Astrocyte (in vitro differentiated cells and primary cell): ENCODE results near the gene SPEF1.

ENCODE experiments used
- CTCF ChIP-seq: IDR thresholded peaks from 2 replicates; pipeline ENCODE4 v1.5.1; 2011; ENCODE audit warnings: low read depth, mild to moderate bottlenecking, inconsistent platforms, low read length, moderate library complexity; ENCODE audit not compliant: insufficient read depth
- EZH2 ChIP-seq: IDR thresholded peaks from 2 replicates; pipeline ENCODE4 v1.6.1; 2012; ENCODE audit warnings: mild to moderate bottlenecking, low read length, inconsistent platforms; ENCODE audit not compliant: insufficient read depth

- TF ChIP-seq CTCF (no peak), EZH2 (no peak)
Measured at GRCh38 chr20:3823881-3824280, 42.6 kb upstream of the SPEF1 start.
